DOHH2 (cell line): ENCODE results near the gene FBXO4.

ENCODE experiments used
- CTCF ChIP-seq: fragments of 200-600 bp; sonication (generic); IDR thresholded peaks from one replicate; pipeline ENCODE4 v1.5.1; 2014; ENCODE audit warnings: antibody characterized with exemption, mild to moderate bottlenecking, low read depth, low read length; ENCODE audit not compliant: poor library complexity, severe bottlenecking
- EZH2phosphoT487 ChIP-seq: fragments of 200-600 bp; sonication (generic); IDR thresholded peaks from 2 replicates; pipeline ENCODE4 v1.6.1; 2017; ENCODE audit warnings: borderline replicate concordance, mild to moderate bottlenecking, antibody characterized with exemption, low read length, moderate library complexity, mixed read lengths

GRCh38 chr5:41918105-41918504 is 7.0 kb upstream of the FBXO4 start:
- TF ChIP-seq CTCF, result no peak
- no peak for TF ChIP-seq EZH2phosphoT487
